Endothelial cell of umbilical vein (primary cell): ENCODE measurements around the gene SCAMP4. TPM values are rescaled to one million over a fixed set of nuclear protein-coding genes. Genes with fewer than 3 reads are reported as not detected.

Experiments used
- BruUV-seq: library from RNA; stranded (reverse); fragments of 400-500 nt; replicated peaks from 2 replicates; lab custom pipeline; 2021; lab: Mats Ljungman, UMichigan
- CTCF ChIA-PET: fragments of 300-600, 350-600 bp; sonication (Branson Sonifier 250); formaldehyde crosslinking; loops from one replicate; lab custom pipeline; 2021; ENCODE audit warnings: antibody characterized with exemption, inconsistent platforms; lab: Charles Lee
- POLR2A ChIA-PET: fragments of 300-600, 350-600 bp; sonication (Branson Sonifier 250); formaldehyde crosslinking; loops from one replicate; lab custom pipeline; 2021; ENCODE audit warnings: antibody characterized with exemption, inconsistent platforms; lab: Charles Lee
- DNase-seq: peaks from one replicate; pipeline ENCODE4 v3.0.0-alpha.2; 2011; ENCODE audit warnings: low read depth, low spot score
- FAIRE-seq: peaks from 2 replicates; lab custom pipeline; 2011; peaks lifted over from hg19 to GRCh38; lab: Jason Lieb, UNC
- H2AFZ ChIP-seq: 2 replicates; pipeline ENCODE4 v1.6.0; 2012; ENCODE audit warnings: low read depth, low read length, control low read depth, inconsistent platforms
- H3K27ac ChIP-seq: 2 replicates; pipeline ENCODE4 v1.5.1; 2011; ENCODE audit warnings: low read depth, mild to moderate bottlenecking, control low read depth, low read length, moderate library complexity; ENCODE audit not compliant: insufficient read depth
- H3K27me3 ChIP-seq, 2 experiments: 2 replicates each; pipeline versions ENCODE4 v1.6.0 to v1.6.1; 2011; ENCODE audit warnings: low read length in 2 of 2, mixed read lengths in 1 of 2; ENCODE audit not compliant: control insufficient read depth in 2 of 2, insufficient read depth in 2 of 2
- H3K36me3 ChIP-seq, 2 experiments: 2 replicates in 1 of 2; 3 replicates in 1 of 2; pipeline ENCODE4 v1.5.1; 2011; ENCODE audit warnings: low read length in 2 of 2, mild to moderate bottlenecking in 1 of 2, moderate library complexity in 1 of 2; ENCODE audit not compliant: control insufficient read depth in 2 of 2, insufficient read depth in 2 of 2; ENCODE audit errors: extremely low read depth in 1 of 2
- H3K4me1 ChIP-seq: 3 replicates; pipeline ENCODE4 v1.5.1; 2011; ENCODE audit warnings: mild to moderate bottlenecking, low read length; ENCODE audit not compliant: control insufficient read depth, insufficient read depth; ENCODE audit errors: extremely low read depth
- H3K4me2 ChIP-seq: 2 replicates; pipeline ENCODE4 v1.6.1; 2011; ENCODE audit warnings: low read length, control low read depth, mixed read lengths; ENCODE audit not compliant: insufficient read depth
- H3K4me3 ChIP-seq, 3 experiments: fragments of 200-600 bp in 1 of 3; sonication (generic), shearing (Covaris generic) in 1 of 3; replicated peaks in 1 of 3; 2 replicates each; pipeline ENCODE4 v1.5.1; 2011 to 2016; ENCODE audit warnings: control low read depth in 3 of 3, low read length in 3 of 3, mild to moderate bottlenecking in 2 of 3, inconsistent platforms in 1 of 3, low read depth in 1 of 3, moderate library complexity in 1 of 3; ENCODE audit not compliant: insufficient read depth in 1 of 3
- H3K79me2 ChIP-seq: 2 replicates; pipeline ENCODE4 v1.6.0; 2012; ENCODE audit warnings: low read length, inconsistent platforms; ENCODE audit not compliant: control insufficient read depth, insufficient read depth
- H3K9ac ChIP-seq: replicated peaks from 2 replicates; pipeline ENCODE3; 2011; ENCODE audit warnings: low read length, control low read depth; ENCODE audit not compliant: insufficient read depth; ENCODE audit errors: extremely low read depth
- H3K9me1 ChIP-seq: replicated peaks from 3 replicates; pipeline ENCODE4 v1.6.0; 2011; ENCODE audit warnings: mild to moderate bottlenecking, low read length; ENCODE audit not compliant: control insufficient read depth, insufficient read depth; ENCODE audit errors: extremely low read depth
- H3K9me3 ChIP-seq: replicated peaks from 2 replicates; pipeline ENCODE4 v1.5.1; 2012; ENCODE audit warnings: low read length, inconsistent platforms; ENCODE audit not compliant: control insufficient read depth, insufficient read depth
- H4K20me1 ChIP-seq: replicated peaks from 2 replicates; pipeline ENCODE3; 2011; ENCODE audit warnings: mild to moderate bottlenecking, low read length; ENCODE audit not compliant: control insufficient read depth, insufficient read depth; ENCODE audit errors: extremely low read depth
- EZH2 ChIP-seq: IDR thresholded peaks from 2 replicates; pipeline ENCODE4 v1.6.1; 2012; ENCODE audit warnings: borderline replicate concordance, low read depth, mild to moderate bottlenecking, moderate library complexity, low read length, inconsistent platforms; ENCODE audit not compliant: severe bottlenecking
- FOS ChIP-seq: IDR thresholded peaks from 2 replicates; pipeline ENCODE4 v1.6.1; 2011; ENCODE audit warnings: mild to moderate bottlenecking, low read length, moderate library complexity, borderline replicate concordance; ENCODE audit not compliant: insufficient read depth
- GATA2 ChIP-seq: IDR thresholded peaks from 2 replicates; pipeline ENCODE4 v1.7.0; 2011; ENCODE audit warnings: low read depth, mild to moderate bottlenecking, moderate library complexity, mixed read lengths, low read length; ENCODE audit not compliant: insufficient read length, insufficient read depth
- JUN ChIP-seq: IDR thresholded peaks from 2 replicates; pipeline ENCODE4 v1.6.1; 2011; ENCODE audit warnings: borderline replicate concordance, low read depth; ENCODE audit not compliant: insufficient read length, insufficient read depth
- MYC ChIP-seq: IDR thresholded peaks from one replicate; pipeline ENCODE4 v1.6.1; 2011; ENCODE audit warnings: mild to moderate bottlenecking, low read depth, low read length
- POLR2A ChIP-seq: IDR thresholded peaks from 2 replicates; pipeline ENCODE4 v1.6.1; 2012; ENCODE audit warnings: low read depth, mild to moderate bottlenecking, control low read depth, low read length
- POLR2AphosphoS5 ChIP-seq: IDR thresholded peaks from 2 replicates; pipeline ENCODE4 v1.6.1; 2012; ENCODE audit warnings: low read depth, mild to moderate bottlenecking, control low read depth, low read length, moderate library complexity; ENCODE audit not compliant: insufficient read depth
- dilution Hi-C: fragments of 300-500 bp; cut with MboI; formaldehyde crosslinking; loops from one replicate; pipeline ENCODE4 v1.15.0; 2019; ENCODE audit warnings: low sequenced_read_pairs; ENCODE audit not compliant: extremely low pct_ligation_motif_present
- intact Hi-C: fragments of 100-400 bp; cut with micrococcal nuclease; formaldehyde crosslinking; loops from one replicate; pipeline ENCODE4 v1.10.0; 2022
- polyA plus RNA-seq, 4 experiments: library from polyadenylated mRNA; depleted of rRNA in 3 of 4; stranded (reverse) in 3 of 4; unstranded in 1 of 4; fragments of >200 nt; gene quantifications; 2 replicates each; pipeline versions ENCODE4 v1.2.1 to v1.2.3, GENCODE V29; 2011 to 2012; ENCODE audit warnings: missing spikeins in 1 of 4
- total RNA-seq: library from RNA; stranded (reverse); gene quantifications from 2 replicates; pipeline ENCODE4 v1.2.3, GENCODE V29; 2021
- TF ChIP-seq, protein P1 (sequence below), 2 donors: IDR thresholded peaks; 1 replicate in 1 of 2; 2 replicates in 1 of 2; pipeline ENCODE4 v1.5.1; 2011; ENCODE audit warnings: low read length in 2 of 2, mild to moderate bottlenecking in 2 of 2, moderate library complexity in 2 of 2, control low read depth in 1 of 2, inconsistent platforms in 1 of 2, low read depth in 1 of 2; ENCODE audit not compliant: insufficient read depth in 1 of 2; ENCODE audit errors: extremely low read depth in 1 of 2
- TF ChIP-seq, protein P2 (sequence below): IDR thresholded peaks from 2 replicates; pipeline ENCODE4 v1.6.1; 2011; ENCODE audit not compliant: insufficient read depth, insufficient read length

SCAMP4 gene
- total and polyA plus RNA-seq, 2 donors (not counting 3 experiments of a cell fraction or from before 2014, with no cell fraction given), result 24.4 to 68.2 TPM

DNA sequence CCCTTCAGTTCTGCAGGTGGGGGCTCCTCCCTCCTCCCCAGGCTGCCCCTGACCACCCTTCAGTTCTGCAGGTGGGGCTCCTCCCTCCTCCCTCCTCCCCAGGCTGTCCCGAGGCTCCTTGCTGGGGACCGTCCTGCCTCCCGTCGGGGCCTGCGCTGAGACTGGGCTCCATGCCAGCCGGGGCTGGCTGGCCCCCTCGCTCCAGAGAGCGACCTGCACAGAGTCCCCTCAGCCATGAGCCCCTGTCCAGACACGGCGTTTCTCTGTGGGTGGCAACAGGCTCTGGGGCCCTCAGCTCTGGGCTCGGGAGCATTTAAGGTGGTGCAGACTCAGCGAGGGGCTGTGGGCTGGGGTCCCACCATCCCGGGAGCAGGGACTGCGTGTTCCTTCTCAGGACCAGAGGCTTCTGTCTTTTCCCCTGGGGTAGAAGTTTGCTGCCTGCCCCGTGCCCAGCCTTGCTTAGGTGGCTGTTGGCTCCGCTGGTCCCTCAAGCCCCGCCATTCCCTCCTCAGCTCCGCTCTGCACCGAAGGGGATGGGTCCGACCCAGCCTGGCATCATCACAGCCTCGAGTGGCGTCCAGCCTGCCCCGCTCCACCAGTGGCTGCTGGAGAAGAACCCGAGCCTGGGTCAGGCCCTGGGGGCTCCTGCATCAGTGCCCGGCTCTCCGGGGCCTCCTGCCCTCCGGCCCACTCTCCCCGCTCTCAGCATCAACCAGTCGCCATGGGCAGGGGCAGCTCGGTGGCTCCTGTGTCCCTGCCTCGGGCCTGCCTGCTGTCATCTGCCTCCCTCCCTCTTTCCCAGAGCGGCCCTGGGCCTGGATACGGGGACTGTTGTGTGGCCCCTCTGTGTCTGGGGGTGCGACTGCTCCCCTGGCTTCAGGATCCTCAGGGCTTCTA, 63.3 kb downstream of the SCAMP4 start:
- peaks cover 16% of the 10 kb centered on the region for H3K79me2 ChIP-seq
- no peak overlapping the region for H3K4me3 ChIP-seq
- H2AFZ ChIP-seq, result no peak overlapping the region
- ChIA-PET POLR2A (no interaction called here), CTCF (interaction anchor here (1.2 kb wide), 1 partner anchor 22 kb away, joined by 3 read pairs; no protein-coding TSS in a partner anchor)
- H3K4me2 ChIP-seq, result no peak overlapping the region
- H3K9ac ChIP-seq, result no peak overlapping the region
- no peaks in the 10 kb centered on the region for H3K9me3 ChIP-seq
- DNase-seq, result no peak
- intact Hi-C loops, result no loop called here
- TF ChIP-seq POLR2AphosphoS5 (no peak), POLR2A (no peak), FOS (no peak), EZH2 (no peak), GATA2 (no peak), MYC (no peak), JUN (no peak)
- TF ChIP-seq, protein P1, sequence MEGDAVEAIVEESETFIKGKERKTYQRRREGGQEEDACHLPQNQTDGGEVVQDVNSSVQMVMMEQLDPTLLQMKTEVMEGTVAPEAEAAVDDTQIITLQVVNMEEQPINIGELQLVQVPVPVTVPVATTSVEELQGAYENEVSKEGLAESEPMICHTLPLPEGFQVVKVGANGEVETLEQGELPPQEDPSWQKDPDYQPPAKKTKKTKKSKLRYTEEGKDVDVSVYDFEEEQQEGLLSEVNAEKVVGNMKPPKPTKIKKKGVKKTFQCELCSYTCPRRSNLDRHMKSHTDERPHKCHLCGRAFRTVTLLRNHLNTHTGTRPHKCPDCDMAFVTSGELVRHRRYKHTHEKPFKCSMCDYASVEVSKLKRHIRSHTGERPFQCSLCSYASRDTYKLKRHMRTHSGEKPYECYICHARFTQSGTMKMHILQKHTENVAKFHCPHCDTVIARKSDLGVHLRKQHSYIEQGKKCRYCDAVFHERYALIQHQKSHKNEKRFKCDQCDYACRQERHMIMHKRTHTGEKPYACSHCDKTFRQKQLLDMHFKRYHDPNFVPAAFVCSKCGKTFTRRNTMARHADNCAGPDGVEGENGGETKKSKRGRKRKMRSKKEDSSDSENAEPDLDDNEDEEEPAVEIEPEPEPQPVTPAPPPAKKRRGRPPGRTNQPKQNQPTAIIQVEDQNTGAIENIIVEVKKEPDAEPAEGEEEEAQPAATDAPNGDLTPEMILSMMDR (IDR thresholded peaks at IDR 0.05; ENCODE audit: extremely low read depth in 1 of 2, insufficient read depth in 1 of 2, low read depth in 1 of 2, low read length in 2 of 2), result no peak
- TF ChIP-seq, protein P2, sequence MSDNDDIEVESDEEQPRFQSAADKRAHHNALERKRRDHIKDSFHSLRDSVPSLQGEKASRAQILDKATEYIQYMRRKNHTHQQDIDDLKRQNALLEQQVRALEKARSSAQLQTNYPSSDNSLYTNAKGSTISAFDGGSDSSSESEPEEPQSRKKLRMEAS, result no peak
- H3K36me3 ChIP-seq, result peaks cover 0 to 13% of the 10 kb centered on the region in 2 experiments
- BruUV-seq, result no TSS peak
- H3K27ac ChIP-seq, result no peak overlapping the region
- no peaks in the 10 kb centered on the region for H3K4me1 ChIP-seq
- H4K20me1 ChIP-seq, result no peaks in the 10 kb centered on the region
- H3K27me3 ChIP-seq, result no peaks in the 10 kb centered on the region
- H3K9me1 ChIP-seq, result no peaks in the 10 kb centered on the region
- FAIRE-seq, result no peak
- dilution Hi-C loops, result no loop called here
